Kidney epithelial cell (primary cell): ENCODE results near the gene IFNA1. TPM values are rescaled to one million over a fixed set of nuclear protein-coding genes. Genes with fewer than 3 reads are reported as not detected.

Experiments
- DNase-seq: peaks from one replicate; pipeline ENCODE4 v3.0.0-alpha.2; 2010; ENCODE audit warnings: low read depth
- H3K27me3 ChIP-seq: 2 replicates; pipeline ENCODE4 v1.6.0; 2011; ENCODE audit warnings: low read length; ENCODE audit not compliant: control insufficient read depth, insufficient read depth
- H3K36me3 ChIP-seq: 2 replicates; pipeline ENCODE4 v1.5.1; 2011; ENCODE audit warnings: low read length; ENCODE audit not compliant: control insufficient read depth, insufficient read depth
- H3K4me3 ChIP-seq: 2 replicates; pipeline ENCODE4 v1.5.1; 2011; ENCODE audit warnings: low read depth, mild to moderate bottlenecking, control low read depth, low read length
- CTCF ChIP-seq: IDR thresholded peaks from 2 replicates; pipeline ENCODE4 v1.5.1; 2011; ENCODE audit warnings: mild to moderate bottlenecking, moderate library complexity, low read length, control low read depth, inconsistent platforms; ENCODE audit not compliant: insufficient read depth, poor library complexity, severe bottlenecking
- total RNA-seq: library from RNA; depleted of rRNA; stranded (reverse); fragments of >200 nt; gene quantifications from 2 replicates; pipeline ENCODE4 v1.2.3, GENCODE V29; 2015

Gene IFNA1
- total RNA-seq, 1 donor from 2014 or later = not detected

- no peak overlapping the region for H3K4me3 ChIP-seq
- TF ChIP-seq CTCF = no peak
- DNase-seq = no peak
- no peaks in the 10 kb centered on the region for H3K36me3 ChIP-seq
- no peaks in the 10 kb centered on the region for H3K27me3 ChIP-seq
These were observed 33.0 kb downstream of the IFNA1 start for GRCh38 chr9:21473236-21473635.

- H3K36me3 ChIP-seq = peaks cover 1% of the 10 kb centered on the region
- DNase-seq = no peak
- H3K27me3 ChIP-seq = no peaks in the 10 kb centered on the region
- no peak for TF ChIP-seq CTCF
- H3K4me3 ChIP-seq = no peak overlapping the region
These were observed 37.2 kb downstream of the IFNA1 start for GRCh38 chr9:21477466-21477865.

GRCh38 chr9:21479152-21479702 lies 39.0 kb downstream of the IFNA1 start:
- Histone ChIP-seq H3K27me3 (no peaks in the 10 kb centered on the region), H3K4me3 (no peak overlapping the region), H3K36me3 (peaks cover 1% of the 10 kb centered on the region)
- DNase-seq = no peak
- no peak for TF ChIP-seq CTCF

GRCh38 chr9:21481470-21482056 lies 41.3 kb downstream of the IFNA1 start:
- DNase-seq = no peak
- TF ChIP-seq CTCF = no peak
- no peaks in the 10 kb centered on the region for H3K27me3 ChIP-seq
- peaks cover 1% of the 10 kb centered on the region for H3K36me3 ChIP-seq
- H3K4me3 ChIP-seq = no peak overlapping the region

GRCh38 chr9:21482213-21482612 lies 42.0 kb downstream of the IFNA1 start, which contains the start of gene IFNE:
IFNE (minus strand) TSS chr9:21482313; CDS start chr9:21481694, 619 bp downstream.
- no peak for DNase-seq
- Histone ChIP-seq H3K27me3 (no peaks in the 10 kb centered on the region), H3K36me3 (peaks cover 1% of the 10 kb centered on the region), H3K4me3 (no peak within 1 kb of the TSS)
- TF ChIP-seq CTCF = no peak

Other genes with a start within 250 kb of the IFNA1 start
- gene IFNA7, start 238.2 kb upstream of the IFNA1 start, total RNA-seq = not detected in 2 replicates
- gene IFNA10, start 233.3 kb upstream of the IFNA1 start, total RNA-seq = not detected in 2 replicates
- gene IFNA16, start 223.1 kb upstream of the IFNA1 start, total RNA-seq = not detected in 2 replicates
- gene IFNA17, start 212.2 kb upstream of the IFNA1 start, total RNA-seq = not detected in 2 replicates
- not detected in 2 replicates for gene IFNA14, start 200.4 kb upstream of the IFNA1 start, total RNA-seq
- not detected in 2 replicates for gene IFNA5, start 135.1 kb upstream of the IFNA1 start, total RNA-seq
- 26.8 and 28.3 TPM in 2 replicates for gene KLHL9, start 105.0 kb upstream of the IFNA1 start, total RNA-seq
- not detected in 2 replicates for gene IFNA6, start 89.6 kb upstream of the IFNA1 start, total RNA-seq
- gene IFNA13, start 72.4 kb upstream of the IFNA1 start, total RNA-seq = not detected in 2 replicates
- not detected in 2 replicates for gene IFNA2, start 55.0 kb upstream of the IFNA1 start, total RNA-seq
- not detected in 2 replicates for gene IFNA8, start 31.3 kb upstream of the IFNA1 start, total RNA-seq
- gene IFNE, start 41.9 kb downstream of the IFNA1 start, total RNA-seq = 0.34 and 1.0 TPM in 2 replicates